AG04450 (cell line): Measurements from ENCODE around the gene TAGAP. TPM values are rescaled to one million over a fixed set of nuclear protein-coding genes. Genes with fewer than 3 reads are reported as not detected.

Source experiments
- CTCF ChIA-PET: fragments of 300-600, 350-600 bp; formaldehyde crosslinking; extraction: SDS; loops from one replicate; lab custom pipeline; 2022; ENCODE audit warnings: antibody characterized with exemption, inconsistent platforms; lab: Charles Lee
- POLR2A ChIA-PET: fragments of 350-600 bp; formaldehyde crosslinking; extraction: SDS; loops from one replicate; lab custom pipeline; 2021; ENCODE audit warnings: antibody characterized with exemption, inconsistent platforms; lab: Yijun Ruan, JAX
- DNase-seq: peaks from one replicate; pipeline ENCODE4 v3.0.0-alpha.2; 2011; ENCODE audit warnings: low read depth, low spot score
- H3K27ac ChIP-seq: one replicate; pipeline ENCODE4 v1.5.1; 2012; ENCODE audit warnings: low read depth, low read length, control low read depth
- H3K27me3 ChIP-seq: one replicate; pipeline ENCODE4 v1.6.0; 2012; ENCODE audit warnings: low read length; ENCODE audit not compliant: control insufficient read depth, insufficient read depth
- H3K4me3 ChIP-seq: 2 replicates; pipeline ENCODE4 v1.5.1; 2011; ENCODE audit warnings: mild to moderate bottlenecking, low read depth, low read length, control low read depth
- H3K9me3 ChIP-seq: 2 replicates; pipeline ENCODE4 v1.5.1; 2012; ENCODE audit warnings: low read length; ENCODE audit not compliant: control insufficient read depth, insufficient read depth
- polyA plus RNA-seq: library from polyadenylated mRNA; depleted of rRNA; stranded (reverse); fragments of >200 nt; gene quantifications from 2 replicates; pipeline ENCODE4 v1.2.3, GENCODE V29; 2011
- TF ChIP-seq, protein P1 (sequence below): IDR thresholded peaks from 2 replicates; pipeline ENCODE4 v1.5.1; 2011; ENCODE audit warnings: low read depth, low read length, control low read depth, inconsistent platforms

Gene TAGAP
- polyA plus RNA-seq, 1 experiment: not detected

DNA sequence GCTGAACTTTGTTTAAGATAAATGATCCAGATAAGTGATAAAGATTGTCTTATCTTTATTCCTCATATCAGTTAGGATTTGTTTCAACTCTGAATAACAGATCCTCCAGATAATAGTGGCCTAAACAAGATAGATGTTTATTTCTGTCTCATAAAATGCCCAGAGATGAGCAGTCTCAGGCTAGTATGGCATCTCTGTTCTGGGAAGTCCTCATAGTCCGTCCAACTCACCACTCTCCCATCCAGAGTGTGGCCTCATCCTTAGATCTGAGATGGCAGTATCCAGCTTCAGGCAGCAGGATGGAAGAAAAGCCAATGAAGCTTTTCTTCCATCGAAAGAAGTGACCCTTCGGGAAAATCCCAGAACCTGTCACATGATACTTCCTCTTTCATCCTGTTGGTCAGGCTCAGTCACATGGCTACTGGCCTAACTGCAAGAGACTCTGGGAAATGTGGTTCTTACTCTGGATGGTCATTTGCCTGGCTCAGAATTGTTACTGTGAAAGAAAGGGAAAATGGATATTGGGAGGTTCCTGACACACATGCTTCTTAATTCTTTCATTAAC lies 29.4 kb upstream of the TAGAP start:
- POLR2A ChIA-PET: no interaction called here
- peak overlapping the region; percentile 35 for H3K4me3 ChIP-seq
- H3K27ac ChIP-seq: no peak overlapping the region
- H3K27me3 ChIP-seq: peaks cover 5% of the 10 kb centered on the region
- H3K9me3 ChIP-seq: no peaks in the 10 kb centered on the region
- no peak for DNase-seq
- CTCF ChIA-PET: interaction anchor here (1.4 kb wide), 1 partner anchor 30 kb away, joined by 3 read pairs; no protein-coding TSS in a partner anchor
- TF ChIP-seq, protein P1, sequence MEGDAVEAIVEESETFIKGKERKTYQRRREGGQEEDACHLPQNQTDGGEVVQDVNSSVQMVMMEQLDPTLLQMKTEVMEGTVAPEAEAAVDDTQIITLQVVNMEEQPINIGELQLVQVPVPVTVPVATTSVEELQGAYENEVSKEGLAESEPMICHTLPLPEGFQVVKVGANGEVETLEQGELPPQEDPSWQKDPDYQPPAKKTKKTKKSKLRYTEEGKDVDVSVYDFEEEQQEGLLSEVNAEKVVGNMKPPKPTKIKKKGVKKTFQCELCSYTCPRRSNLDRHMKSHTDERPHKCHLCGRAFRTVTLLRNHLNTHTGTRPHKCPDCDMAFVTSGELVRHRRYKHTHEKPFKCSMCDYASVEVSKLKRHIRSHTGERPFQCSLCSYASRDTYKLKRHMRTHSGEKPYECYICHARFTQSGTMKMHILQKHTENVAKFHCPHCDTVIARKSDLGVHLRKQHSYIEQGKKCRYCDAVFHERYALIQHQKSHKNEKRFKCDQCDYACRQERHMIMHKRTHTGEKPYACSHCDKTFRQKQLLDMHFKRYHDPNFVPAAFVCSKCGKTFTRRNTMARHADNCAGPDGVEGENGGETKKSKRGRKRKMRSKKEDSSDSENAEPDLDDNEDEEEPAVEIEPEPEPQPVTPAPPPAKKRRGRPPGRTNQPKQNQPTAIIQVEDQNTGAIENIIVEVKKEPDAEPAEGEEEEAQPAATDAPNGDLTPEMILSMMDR: no peak

DNA sequence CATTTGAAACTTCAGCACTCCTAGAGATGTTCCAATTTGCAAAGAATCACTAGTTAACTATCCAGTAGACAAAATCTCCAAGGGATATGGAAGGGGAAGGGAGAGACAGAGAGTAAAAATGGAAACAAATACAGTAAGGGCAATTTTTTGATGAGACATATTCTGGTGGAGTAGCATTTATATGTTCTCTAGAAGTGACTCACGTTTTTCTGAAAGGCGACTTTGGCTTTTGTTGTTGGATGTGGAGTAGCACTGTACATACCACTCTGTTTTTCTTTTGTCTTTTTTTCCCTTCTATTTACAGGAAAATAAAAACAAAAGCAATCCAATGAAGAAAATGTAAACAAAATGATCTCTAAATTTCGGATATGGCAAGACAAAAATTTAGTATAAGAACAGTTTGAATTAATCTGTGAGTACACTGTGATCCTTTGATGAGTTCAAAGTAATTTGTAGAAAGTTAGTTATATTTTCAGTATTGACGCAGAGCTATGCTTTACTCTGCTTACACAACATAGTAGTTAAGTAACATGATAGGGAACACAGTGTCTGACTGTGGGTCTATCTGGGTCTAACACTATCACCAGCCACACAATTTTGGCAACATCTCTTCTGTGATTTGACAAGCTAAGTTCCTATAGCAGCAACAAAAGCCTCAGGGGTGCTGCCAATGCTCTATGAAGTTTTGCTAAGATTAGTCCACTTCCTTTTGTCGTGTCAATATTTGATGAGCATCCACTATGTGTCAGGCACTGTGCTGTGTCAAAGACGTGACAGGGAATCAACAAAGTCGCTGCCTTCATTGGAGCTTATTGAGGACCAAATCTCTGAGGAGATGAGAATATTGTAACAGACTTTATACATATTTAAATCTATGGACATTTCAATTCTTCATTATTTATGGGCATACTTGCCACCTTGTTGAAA lies 27.3 kb upstream of the TAGAP start:
- CTCF ChIA-PET: interaction anchor here (0.6 to 1.6 kb wide), 2 partner anchors 32 to 850 kb away, joined by 3 to 4 read pairs; no protein-coding TSS in a partner anchor
- no peak for DNase-seq
- Histone ChIP-seq H3K27ac (no peak overlapping the region), H3K27me3 (peaks cover 16% of the 10 kb centered on the region), H3K4me3 (no peak overlapping the region), H3K9me3 (no peaks in the 10 kb centered on the region)
- TF ChIP-seq, protein P1: no peak
- POLR2A ChIA-PET: no interaction called here

DNA sequence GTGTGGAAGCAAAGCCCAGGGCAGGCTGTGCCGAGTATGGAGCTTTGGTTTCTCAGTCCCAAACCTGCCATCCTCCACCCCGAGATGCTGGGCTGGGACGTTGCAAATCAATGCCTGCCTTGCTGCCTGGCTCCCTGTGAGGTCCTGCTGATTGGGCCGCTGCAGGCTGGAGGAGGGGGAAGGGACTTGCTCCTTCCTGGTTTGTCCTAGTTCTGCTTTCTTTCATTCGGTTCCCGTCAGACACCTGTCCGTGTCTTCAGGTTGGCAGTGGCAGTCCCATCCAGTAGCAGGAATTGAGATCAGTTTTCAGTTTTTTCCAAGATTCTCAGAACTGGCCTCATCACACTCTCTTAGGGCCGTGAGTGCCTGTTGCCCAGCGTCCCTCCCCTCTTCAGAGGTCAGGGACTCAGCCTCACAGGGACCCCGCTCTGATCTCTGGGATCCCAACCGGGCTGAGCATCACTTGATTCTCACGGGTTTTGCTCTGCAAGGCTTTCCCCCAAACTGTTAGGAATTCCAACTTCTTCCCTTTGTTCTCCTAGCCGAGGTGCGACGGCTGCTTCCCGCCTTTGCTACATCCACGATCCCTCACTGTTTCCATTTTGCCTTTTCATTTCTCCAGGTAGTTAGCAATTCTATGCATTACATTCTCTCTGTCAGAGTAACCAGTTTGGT lies 24.2 kb upstream of the TAGAP start:
- H3K27me3 ChIP-seq: peaks cover 20% of the 10 kb centered on the region
- no peak overlapping the region for H3K27ac ChIP-seq
- TF ChIP-seq, protein P1: no peak
- no peaks in the 10 kb centered on the region for H3K9me3 ChIP-seq
- DNase-seq: no peak
- ChIA-PET POLR2A (no interaction called here), CTCF (interaction anchor here (1.2 kb wide), 1 partner anchor 26 kb away, joined by 4 read pairs; no protein-coding TSS in a partner anchor)
- no peak overlapping the region for H3K4me3 ChIP-seq

DNA sequence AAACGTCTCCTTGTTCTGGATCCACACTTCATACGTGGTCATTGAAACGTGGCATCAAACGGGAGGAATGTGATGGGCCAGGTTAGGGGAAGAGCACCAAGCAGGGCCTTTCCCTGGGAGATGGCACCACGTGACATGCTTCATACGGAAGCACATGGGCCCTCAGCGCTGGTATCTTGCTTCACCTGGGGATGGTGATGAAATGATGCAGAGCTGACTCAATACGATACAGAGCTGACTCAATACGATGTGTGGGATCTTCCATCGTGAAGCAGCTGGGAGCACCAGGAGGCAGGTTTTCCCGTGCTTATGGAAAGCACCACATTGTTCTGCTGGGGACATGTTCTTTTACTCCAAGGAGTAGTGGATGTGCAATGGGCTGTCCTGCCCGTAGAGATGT lies 22.5 kb upstream of the TAGAP start:
- DNase-seq: no peak
- Histone ChIP-seq H3K9me3 (no peaks in the 10 kb centered on the region), H3K27me3 (peaks cover 31% of the 10 kb centered on the region), H3K27ac (no peak overlapping the region), H3K4me3 (no peak overlapping the region)
- TF ChIP-seq, protein P1: no peak
- ChIA-PET CTCF (no interaction called here), POLR2A (no interaction called here)
